Parathyroid adenoma (tissue), 2 donors: ENCODE results near the gene DHDH.
A peak's percentile ranks its signal among the peaks of the same experiment; 100 is the strongest.

Experiments used
- H2AFZ ChIP-seq: fragments of 300-600 bp; sonication (generic); one replicate; pipeline ENCODE4 v1.7.0; 2017; ENCODE audit warnings: antibody characterized with exemption, mild to moderate bottlenecking
- H3K27ac ChIP-seq: fragments of 300-600 bp; sonication (generic); one replicate; pipeline ENCODE4 v1.7.0; 2017
- H3K27me3 ChIP-seq: fragments of 300-600 bp; sonication (generic); one replicate; pipeline ENCODE4 v1.7.0; 2017; ENCODE audit warnings: low read length; ENCODE audit not compliant: control insufficient read depth, insufficient read depth
- H3K36me3 ChIP-seq: fragments of 300-600 bp; sonication (generic); one replicate; pipeline ENCODE4 v1.7.0; 2017; ENCODE audit warnings: low read length; ENCODE audit not compliant: control insufficient read depth, insufficient read depth
- H3K4me1 ChIP-seq: fragments of 300-600 bp; sonication (generic); one replicate; pipeline ENCODE4 v1.7.0; 2017; ENCODE audit warnings: control low read depth
- H3K4me2 ChIP-seq: fragments of 300-600 bp; sonication (generic); one replicate; pipeline ENCODE4 v1.7.0; 2017; ENCODE audit warnings: low read length
- H3K4me3 ChIP-seq: fragments of 300-600 bp; sonication (generic); one replicate; pipeline ENCODE4 v1.7.0; 2017; ENCODE audit warnings: low read depth, low read length
- H3K79me2 ChIP-seq: fragments of 300-600 bp; sonication (generic); one replicate; pipeline ENCODE4 v1.7.0; 2017; ENCODE audit warnings: control low read depth
- H3K9ac ChIP-seq: fragments of 300-600 bp; sonication (generic); one replicate; pipeline ENCODE4 v1.7.0; 2017; ENCODE audit warnings: mild to moderate bottlenecking
- H3K9me3 ChIP-seq: fragments of 300-600 bp; sonication (generic); one replicate; pipeline ENCODE4 v1.7.0; 2017; ENCODE audit warnings: low read length; ENCODE audit not compliant: control insufficient read depth
- TF ChIP-seq, protein P1 (sequence below): fragments of 300-600 bp; sonication (generic); IDR thresholded peaks from one replicate; pipeline ENCODE4 v1.7.0; 2017; ENCODE audit warnings: antibody characterized with exemption, mild to moderate bottlenecking
- donor health status: primary hyperparathyroidism.

DHDH gene

DNA sequence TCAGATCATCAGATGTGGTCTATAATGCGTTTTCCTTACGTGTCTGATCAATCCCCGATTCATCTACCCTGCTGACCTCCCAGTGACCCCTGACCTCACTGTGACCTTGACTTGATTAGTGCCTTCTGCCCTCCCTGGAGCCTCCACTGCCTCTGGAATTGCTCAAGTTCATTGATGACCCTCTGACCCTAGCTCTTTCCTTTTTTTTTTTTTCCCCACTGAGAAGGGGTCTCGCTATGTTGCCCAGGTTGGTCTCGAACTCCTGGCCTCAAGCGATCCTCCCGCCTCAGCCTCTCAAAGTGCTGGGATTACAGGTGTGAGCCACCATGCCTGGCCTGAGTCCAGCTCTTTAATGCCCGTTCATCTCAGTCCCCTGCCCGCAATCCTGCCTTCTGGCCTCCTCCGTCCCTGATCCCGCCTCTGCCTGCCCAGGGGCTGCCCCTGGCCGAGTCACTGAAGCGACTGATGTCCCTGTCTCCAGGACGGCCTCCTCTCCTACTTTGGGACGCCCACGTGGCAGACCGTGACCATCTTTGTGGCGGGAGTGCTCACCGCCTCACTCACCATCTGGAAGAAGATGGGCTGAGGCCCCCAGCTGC lies 27.7 kb downstream of the DHDH start:
- Histone ChIP-seq H3K4me3 (no peak overlapping the region), H3K4me2 (no peak overlapping the region), H2AFZ (no peak overlapping the region), H3K9me3 (no peaks in the 10 kb centered on the region), H3K27ac (no peak overlapping the region), H3K4me1 (peaks cover 20% of the 10 kb centered on the region), H3K27me3 (no peaks in the 10 kb centered on the region), H3K79me2 (peaks cover 5% of the 10 kb centered on the region), H3K36me3 (no peaks in the 10 kb centered on the region), H3K9ac (no peak overlapping the region)
- TF ChIP-seq, protein P1, sequence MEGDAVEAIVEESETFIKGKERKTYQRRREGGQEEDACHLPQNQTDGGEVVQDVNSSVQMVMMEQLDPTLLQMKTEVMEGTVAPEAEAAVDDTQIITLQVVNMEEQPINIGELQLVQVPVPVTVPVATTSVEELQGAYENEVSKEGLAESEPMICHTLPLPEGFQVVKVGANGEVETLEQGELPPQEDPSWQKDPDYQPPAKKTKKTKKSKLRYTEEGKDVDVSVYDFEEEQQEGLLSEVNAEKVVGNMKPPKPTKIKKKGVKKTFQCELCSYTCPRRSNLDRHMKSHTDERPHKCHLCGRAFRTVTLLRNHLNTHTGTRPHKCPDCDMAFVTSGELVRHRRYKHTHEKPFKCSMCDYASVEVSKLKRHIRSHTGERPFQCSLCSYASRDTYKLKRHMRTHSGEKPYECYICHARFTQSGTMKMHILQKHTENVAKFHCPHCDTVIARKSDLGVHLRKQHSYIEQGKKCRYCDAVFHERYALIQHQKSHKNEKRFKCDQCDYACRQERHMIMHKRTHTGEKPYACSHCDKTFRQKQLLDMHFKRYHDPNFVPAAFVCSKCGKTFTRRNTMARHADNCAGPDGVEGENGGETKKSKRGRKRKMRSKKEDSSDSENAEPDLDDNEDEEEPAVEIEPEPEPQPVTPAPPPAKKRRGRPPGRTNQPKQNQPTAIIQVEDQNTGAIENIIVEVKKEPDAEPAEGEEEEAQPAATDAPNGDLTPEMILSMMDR = no peak

DNA sequence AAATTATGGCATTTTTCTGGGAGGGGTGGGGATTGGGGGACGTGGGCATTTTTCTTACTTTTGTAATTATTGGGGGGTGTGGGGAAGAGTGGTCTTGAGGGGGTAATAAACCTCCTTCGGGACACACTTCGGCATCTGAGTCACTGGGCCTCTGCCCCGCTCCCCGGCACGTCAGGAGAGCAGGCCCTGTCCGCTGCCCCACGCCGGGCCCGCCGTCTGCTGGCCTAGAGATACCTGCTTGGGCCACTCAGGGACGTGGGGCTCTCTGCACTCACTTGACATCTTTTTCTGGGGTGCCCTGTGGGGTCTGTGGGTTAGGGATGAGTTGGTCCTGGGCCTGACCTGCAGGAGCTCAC lies 28.2 kb downstream of the DHDH start:
- no peak overlapping the region for H3K9ac ChIP-seq
- H3K9me3 ChIP-seq = no peaks in the 10 kb centered on the region
- H3K4me1 ChIP-seq = peaks cover 23% of the 10 kb centered on the region
- H3K4me3 ChIP-seq = no peak overlapping the region
- TF ChIP-seq, protein P1 = no peak
- no peak overlapping the region for H2AFZ ChIP-seq
- peaks cover 5% of the 10 kb centered on the region for H3K79me2 ChIP-seq
- peak overlapping the region; percentile 67 for H3K27ac ChIP-seq
- no peak overlapping the region for H3K4me2 ChIP-seq
- no peaks in the 10 kb centered on the region for H3K36me3 ChIP-seq
- no peaks in the 10 kb centered on the region for H3K27me3 ChIP-seq

DNA sequence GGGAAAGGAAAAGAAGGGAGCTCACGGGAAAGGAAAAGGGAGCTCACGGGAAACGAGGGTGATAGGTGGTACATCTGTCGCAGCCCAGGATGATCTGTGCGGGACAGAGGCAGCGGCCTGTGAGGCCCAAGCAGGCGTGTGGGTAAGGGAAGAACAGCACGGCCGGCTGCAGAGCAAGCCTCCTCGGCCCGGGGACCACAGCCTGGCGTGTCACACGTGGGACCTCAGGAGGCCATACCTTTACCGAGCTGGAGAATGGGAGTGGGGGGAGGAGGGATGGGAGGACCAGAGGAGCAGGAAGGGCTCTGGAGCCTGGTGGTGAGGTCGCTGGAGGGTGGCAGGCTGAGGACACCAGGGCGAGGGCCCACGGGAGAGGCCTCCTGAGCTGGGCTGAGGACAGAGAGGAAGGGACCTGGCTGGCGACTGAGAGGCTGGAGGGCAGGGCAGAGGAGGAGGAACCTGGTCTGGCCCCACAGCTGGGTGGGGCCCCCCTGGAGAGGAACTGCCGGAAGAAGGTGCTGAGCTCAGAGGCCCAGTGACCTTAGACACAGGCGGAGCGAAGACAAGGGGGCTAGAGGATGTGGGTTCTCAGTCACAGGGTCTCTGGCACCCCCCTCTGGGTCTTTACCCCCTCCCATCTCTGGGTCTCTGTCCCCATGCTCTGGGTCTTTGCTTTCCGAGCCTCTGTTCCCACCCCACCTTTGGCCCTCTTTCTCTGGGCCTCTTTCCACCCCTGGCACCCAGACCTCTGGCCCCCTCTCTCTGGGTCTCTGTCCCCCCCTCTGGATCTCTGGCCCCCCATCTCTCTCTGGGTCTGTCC lies 28.7 kb downstream of the DHDH start:
- Histone ChIP-seq H2AFZ (peak overlapping the region; percentile 61), H3K4me2 (peak overlapping the region; percentile 26), H3K4me3 (no peak overlapping the region), H3K27me3 (no peaks in the 10 kb centered on the region), H3K27ac (peak overlapping the region; percentile 67), H3K79me2 (peaks cover 5% of the 10 kb centered on the region), H3K9me3 (no peaks in the 10 kb centered on the region), H3K36me3 (no peaks in the 10 kb centered on the region), H3K9ac (no peak overlapping the region), H3K4me1 (peaks cover 28% of the 10 kb centered on the region)
- TF ChIP-seq, protein P1 = no peak

DNA sequence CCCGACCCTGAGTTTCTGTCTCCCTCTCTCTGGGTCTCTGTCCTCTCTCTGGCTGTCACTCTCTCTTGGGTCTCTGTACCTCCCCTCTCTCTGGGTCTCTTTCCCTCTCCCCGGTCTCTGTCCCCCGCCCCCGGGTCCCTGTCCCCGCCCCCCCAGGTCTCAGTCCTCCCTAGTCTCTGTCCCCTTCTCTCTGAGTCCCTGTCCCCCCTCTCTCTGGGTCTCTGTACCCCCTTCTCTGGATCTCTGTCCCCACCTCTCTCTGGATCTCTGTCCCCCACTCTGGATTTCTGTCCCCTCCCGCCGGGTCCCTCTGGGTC lies 29.3 kb downstream of the DHDH start:
- H3K9ac ChIP-seq = no peak overlapping the region
- TF ChIP-seq, protein P1 = no peak

More for the DNA sequence above, 29.3 kb downstream of the DHDH start:
- peak overlapping the region; percentile 61 for H2AFZ ChIP-seq
- H3K9me3 ChIP-seq = no peaks in the 10 kb centered on the region
- no peaks in the 10 kb centered on the region for H3K36me3 ChIP-seq
- peaks cover 31% of the 10 kb centered on the region for H3K4me1 ChIP-seq
- H3K4me3 ChIP-seq = no peak overlapping the region
- H3K4me2 ChIP-seq = peak overlapping the region; percentile 26
- H3K27me3 ChIP-seq = no peaks in the 10 kb centered on the region
- peaks cover 5% of the 10 kb centered on the region for H3K79me2 ChIP-seq
- peak overlapping the region; percentile 67 for H3K27ac ChIP-seq
